Mesothelial cell of epicardium (in vitro differentiated cells): Measurements from ENCODE around the gene DMAP1. TPM values are rescaled to one million over a fixed set of nuclear protein-coding genes. Genes with fewer than 3 reads are reported as not detected.

Source experiments
- DNase-seq, 2 experiments: peaks; one replicate each; pipeline ENCODE4 v3.0.0; 2021; ENCODE audit warnings: low spot score in 2 of 2; ENCODE audit not compliant: unreplicated experiment in 2 of 2
- H3K27ac Mint-ChIP-seq: 2 replicates; pipeline ENCODE4 v1.8.0; 2021; ENCODE audit warnings: mixed read lengths
- H3K27me3 Mint-ChIP-seq: 2 replicates; pipeline ENCODE4 v1.8.0; 2021; ENCODE audit warnings: low read depth, mixed read lengths
- H3K36me3 Mint-ChIP-seq: 2 replicates; pipeline ENCODE4 v1.8.0; 2021; ENCODE audit warnings: mixed read lengths
- H3K4me1 Mint-ChIP-seq: 2 replicates; pipeline ENCODE4 v1.8.0; 2021; ENCODE audit warnings: mixed read lengths
- H3K4me3 Mint-ChIP-seq: 2 replicates; pipeline ENCODE4 v1.8.0; 2021; ENCODE audit warnings: mild to moderate bottlenecking, moderate library complexity, mixed read lengths
- H3K9me3 Mint-ChIP-seq: 2 replicates; pipeline ENCODE4 v1.8.0; 2021; ENCODE audit warnings: mixed read lengths
- CTCF ChIP-seq: fragments of 200-600 bp; sonication (generic); IDR thresholded peaks from one replicate; pipeline ENCODE4 v1.5.0; 2021; ENCODE audit warnings: antibody characterized with exemption; ENCODE audit not compliant: unreplicated experiment
- total RNA-seq: library from RNA; stranded (reverse); gene quantifications from 3 replicates; pipeline ENCODE4 v1.2.1, GENCODE V29; 2021

Gene DMAP1
- total RNA-seq, 1 donor from 2014 or later: 50.7 TPM

GRCh38 chr1:44243782-44244495, 30.7 kb downstream of the DMAP1 start:
- Mint-ChIP-seq H3K27ac (no peak overlapping the region), H3K9me3 (no peaks in the 10 kb centered on the region), H3K4me1 (peaks cover 30% of the 10 kb centered on the region), H3K27me3 (no peaks in the 10 kb centered on the region), H3K36me3 (peaks cover 6% of the 10 kb centered on the region), H3K4me3 (no peak overlapping the region)
- TF ChIP-seq CTCF: no peak
- no peak for DNase-seq

- H3K9me3 Mint-ChIP-seq: no peaks in the 10 kb centered on the region
- peaks cover 24% of the 10 kb centered on the region for H3K4me1 Mint-ChIP-seq
- H3K4me3 Mint-ChIP-seq: no peak overlapping the region
- no peak overlapping the region for H3K27ac Mint-ChIP-seq
- H3K36me3 Mint-ChIP-seq: peaks cover 6% of the 10 kb centered on the region
- H3K27me3 Mint-ChIP-seq: no peaks in the 10 kb centered on the region
- no peak for TF ChIP-seq CTCF
- DNase-seq: no peak
Observed at GRCh38 chr1:44244986-44245385, 31.7 kb downstream of the DMAP1 start.

- TF ChIP-seq CTCF: no peak
- Mint-ChIP-seq H3K27me3 (no peaks in the 10 kb centered on the region), H3K4me3 (no peak overlapping the region), H3K9me3 (no peaks in the 10 kb centered on the region), H3K27ac (no peak overlapping the region), H3K36me3 (peaks cover 6% of the 10 kb centered on the region), H3K4me1 (peaks cover 10% of the 10 kb centered on the region)
- no peak for DNase-seq
Observed at GRCh38 chr1:44246806-44247205, 33.5 kb downstream of the DMAP1 start.

GRCh38 chr1:44249543-44249942, 36.3 kb downstream of the DMAP1 start:
- Mint-ChIP-seq H3K4me3 (no peak overlapping the region), H3K36me3 (peaks cover 2% of the 10 kb centered on the region), H3K4me1 (peaks cover 7% of the 10 kb centered on the region), H3K27me3 (no peaks in the 10 kb centered on the region), H3K9me3 (no peaks in the 10 kb centered on the region), H3K27ac (no peak overlapping the region)
- TF ChIP-seq CTCF: no peak
- DNase-seq: no peak

- peaks cover 2% of the 10 kb centered on the region for H3K36me3 Mint-ChIP-seq
- H3K27ac Mint-ChIP-seq: no peak overlapping the region
- TF ChIP-seq CTCF: no peak
- H3K27me3 Mint-ChIP-seq: no peaks in the 10 kb centered on the region
- H3K4me1 Mint-ChIP-seq: peaks cover 7% of the 10 kb centered on the region
- H3K9me3 Mint-ChIP-seq: no peaks in the 10 kb centered on the region
- DNase-seq: no peak
- H3K4me3 Mint-ChIP-seq: no peak overlapping the region
Observed at GRCh38 chr1:44250068-44250781, 37.0 kb downstream of the DMAP1 start.
